CD4-positive, alpha-beta T cell (primary cell): ENCODE measurements around the gene CDH22. TPM values are rescaled to one million over a fixed set of nuclear protein-coding genes. Genes with fewer than 3 reads are reported as not detected.

ENCODE experiments used
- ATAC-seq: fragments of 200-7000 bp; cut with Tn5 transposase; one replicate; pipeline ENCODE4 v1.10.0; 2022; ENCODE audit warnings: mild to moderate bottlenecking; ENCODE audit not compliant: poor library complexity
- CTCF ChIA-PET: fragments of 350-600 bp; sonication (Branson Sonifier 250); formaldehyde crosslinking; loops from one replicate; lab custom pipeline; 2021; ENCODE audit warnings: antibody characterized with exemption, inconsistent platforms; lab: Charles Lee
- POLR2A ChIA-PET: fragments of 350-600 bp; sonication (Branson Sonifier 250); formaldehyde crosslinking; loops from one replicate; lab custom pipeline; 2021; ENCODE audit warnings: antibody characterized with exemption, inconsistent platforms; lab: Charles Lee
- DNase-seq, 14 experiments: peaks; one replicate each; pipeline ENCODE4 v3.0.0-alpha.2; 2013 to 2020; ENCODE audit warnings: mixed read lengths in 2 of 14
- H3K27ac ChIP-seq, 2 donors: one replicate each; pipeline versions ENCODE4 v1.5.1 to v1.7.0; 2013; ENCODE audit warnings: low read length in 2 of 2, low read depth in 1 of 2, mild to moderate bottlenecking in 1 of 2
- H3K27me3 ChIP-seq, 2 experiments: 1 replicate in 1 of 2; 2 replicates in 1 of 2; pipeline versions ENCODE4 v1.6.1 to v1.7.0; 2013; ENCODE audit warnings: low read length in 2 of 2, control low read depth in 1 of 2, mild to moderate bottlenecking in 1 of 2, moderate library complexity in 1 of 2; ENCODE audit not compliant: insufficient read depth in 2 of 2, control insufficient read depth in 1 of 2
- H3K36me3 ChIP-seq: one replicate; pipeline ENCODE4 v1.6.1; 2013; ENCODE audit warnings: low read length, control low read depth; ENCODE audit not compliant: insufficient read depth
- H3K4me1 ChIP-seq: one replicate; pipeline ENCODE4 v1.6.1; 2013; ENCODE audit warnings: low read length, control low read depth; ENCODE audit not compliant: insufficient read depth
- H3K4me3 ChIP-seq: one replicate; pipeline ENCODE4 v1.5.1; 2013; ENCODE audit warnings: mild to moderate bottlenecking, low read length, moderate library complexity
- H3K9me3 ChIP-seq, 2 experiments: 1 replicate in 1 of 2; 2 replicates in 1 of 2; pipeline versions ENCODE4 v1.6.1 to v1.7.0; 2013; ENCODE audit warnings: low read length in 2 of 2, mild to moderate bottlenecking in 2 of 2, control low read depth in 1 of 2, moderate library complexity in 1 of 2; ENCODE audit not compliant: control insufficient read depth in 1 of 2, insufficient read depth in 1 of 2
- H3K27ac Mint-ChIP-seq: one replicate; pipeline ENCODE4 v1.8.0; 2020; ENCODE audit warnings: mixed read lengths
- H3K27me3 Mint-ChIP-seq: one replicate; pipeline ENCODE4 v1.8.0; 2021; ENCODE audit warnings: mixed read lengths
- H3K36me3 Mint-ChIP-seq: one replicate; pipeline ENCODE4 v1.8.0; 2021; ENCODE audit warnings: low read depth, mixed read lengths
- H3K4me1 Mint-ChIP-seq: one replicate; pipeline ENCODE4 v1.8.0; 2021; ENCODE audit warnings: low read depth, mixed read lengths
- H3K4me3 Mint-ChIP-seq: one replicate; pipeline ENCODE4 v1.8.0; 2020; ENCODE audit warnings: mild to moderate bottlenecking, mixed read lengths
- H3K9me3 Mint-ChIP-seq: one replicate; pipeline ENCODE4 v1.8.0; 2020; ENCODE audit warnings: mixed read lengths
- CTCF ChIP-seq: fragments of 200-600 bp; IDR thresholded peaks from one replicate; pipeline ENCODE4 v1.8.0; 2022; ENCODE audit warnings: antibody characterized with exemption, mild to moderate bottlenecking
- intact Hi-C, 2 experiments: fragments of 100-400 bp; cut with DNase I in 1 of 2; cut with micrococcal nuclease in 1 of 2; formaldehyde crosslinking; loops; one replicate each; pipeline versions ENCODE4 v1.15.1 to v1.9.0; 2023 to 2025; cut with DNase I, micrococcal nuclease
- total RNA-seq, 174 experiments: library from RNA in 2 of 174; stranded (reverse) in 2 of 174; gene quantifications; one replicate each; pipeline ENCODE4 v1.2.3 and lab custom pipeline; 2021 to 2026

The CDH22 gene
- total RNA-seq, 2 experiments from 2014 or later, result not detected

GRCh38 chr20:46172961-46173536 lies 135.2 kb downstream of the CDH22 start:
- Histone ChIP-seq H3K36me3 (no peaks in the 10 kb centered on the region), H3K27ac (no peak overlapping the region), H3K27me3 (peaks cover 25 to 44% of the 10 kb centered on the region in 2 experiments), H3K4me3 (no peak overlapping the region), H3K9me3 (peaks cover 0 to 7% of the 10 kb centered on the region in 2 experiments), H3K4me1 (peaks cover 3% of the 10 kb centered on the region)
- Mint-ChIP-seq H3K36me3 (no peaks in the 10 kb centered on the region), H3K27ac (no peak overlapping the region), H3K27me3 (peaks cover 85% of the 10 kb centered on the region), H3K9me3 (no peaks in the 10 kb centered on the region), H3K4me1 (no peaks in the 10 kb centered on the region), H3K4me3 (no peak overlapping the region)
- intact Hi-C loops, result loop anchor here in 1 of 2 experiments (10.0 kb wide), 2 partner anchors 188 to 368 kb away; no protein-coding TSS in a partner anchor
- ChIA-PET CTCF (interaction anchor here (1.9 kb wide), 1 partner anchor 150 kb away, joined by 10 read pairs; no protein-coding TSS in a partner anchor), POLR2A (interaction anchor here (0.6 kb wide), 1 partner anchor 159 kb away, joined by 3 read pairs; no protein-coding TSS in a partner anchor)
- ATAC-seq (no peak), DNase-seq (no peak)
- no peak for TF ChIP-seq CTCF

- no peak for DNase-seq
- Mint-ChIP-seq H3K27ac (no peak overlapping the region), H3K27me3 (peaks cover 79% of the 10 kb centered on the region), H3K4me1 (no peaks in the 10 kb centered on the region), H3K9me3 (no peaks in the 10 kb centered on the region), H3K36me3 (no peaks in the 10 kb centered on the region), H3K4me3 (no peak overlapping the region)
- peaks cover 25 to 44% of the 10 kb centered on the region in 2 experiments for H3K27me3 ChIP-seq
- ChIA-PET POLR2A (no interaction called here), CTCF (interaction anchor here (1.9 kb wide), 1 partner anchor 150 kb away, joined by 10 read pairs; no protein-coding TSS in a partner anchor)
- intact Hi-C loops, result loop anchor here in 1 of 2 experiments (10.0 kb wide), 2 partner anchors 188 to 368 kb away; no protein-coding TSS in a partner anchor
- no peak for TF ChIP-seq CTCF
- peaks cover 3% of the 10 kb centered on the region for H3K4me1 ChIP-seq
- H3K27ac ChIP-seq, result no peak overlapping the region
- no peak overlapping the region for H3K4me3 ChIP-seq
- peaks cover 0 to 7% of the 10 kb centered on the region in 2 experiments for H3K9me3 ChIP-seq
- ATAC-seq, result no peak
- H3K36me3 ChIP-seq, result no peaks in the 10 kb centered on the region
Observed at GRCh38 chr20:46172455-46172854, 135.8 kb downstream of the CDH22 start.

GRCh38 chr20:46171909-46172308 lies 136.4 kb downstream of the CDH22 start:
- ChIA-PET CTCF (no interaction called here), POLR2A (no interaction called here)
- DNase-seq (no peak), ATAC-seq (no peak)
- no peak overlapping the region for H3K27ac ChIP-seq
- peaks cover 0 to 7% of the 10 kb centered on the region in 2 experiments for H3K9me3 ChIP-seq
- peaks cover 3% of the 10 kb centered on the region for H3K4me1 ChIP-seq
- Mint-ChIP-seq H3K36me3 (no peaks in the 10 kb centered on the region), H3K4me1 (no peaks in the 10 kb centered on the region), H3K27me3 (peaks cover 75% of the 10 kb centered on the region), H3K4me3 (no peak overlapping the region), H3K27ac (no peak overlapping the region), H3K9me3 (no peaks in the 10 kb centered on the region)
- no peak for TF ChIP-seq CTCF
- H3K4me3 ChIP-seq, result no peak overlapping the region
- H3K36me3 ChIP-seq, result no peaks in the 10 kb centered on the region
- intact Hi-C loops, result loop anchor here in 1 of 2 experiments (10.0 kb wide), 2 partner anchors 187 to 367 kb away; no protein-coding TSS in a partner anchor
- peaks cover 25 to 47% of the 10 kb centered on the region in 2 experiments for H3K27me3 ChIP-seq
